Mucosa of descending colon (tissue), 3 donors: ENCODE data around the gene LILRA2. TPM values are rescaled to one million over a fixed set of nuclear protein-coding genes. Genes with fewer than 3 reads are reported as not detected.
"Not testable (repeated sequence)": the region's sequence is repeated elsewhere in the genome, so short reads cannot be mapped to it uniquely, and the experiment has no call there.

ENCODE experiments used
- ATAC-seq: fragments of 200-7000 bp; cut with Tn5 transposase; one replicate; pipeline ENCODE4 v1.9.1; 2020; ENCODE audit warnings: mild to moderate bottlenecking, moderate library complexity
- DNase-seq, 3 donors: peaks; one replicate each; pipeline ENCODE4 v3.0.0-alpha.2; 2020
- H3K36me3 ChIP-seq: fragments of 200-600 bp; one replicate; pipeline ENCODE4 v1.8.0; 2021; ENCODE audit warnings: low read depth, mild to moderate bottlenecking
- H3K4me1 ChIP-seq: fragments of 200-600 bp; one replicate; pipeline ENCODE4 v1.8.0; 2021; ENCODE audit warnings: low read depth, mild to moderate bottlenecking
- H3K4me3 ChIP-seq: fragments of 200-600 bp; one replicate; pipeline ENCODE4 v1.8.0; 2021; ENCODE audit warnings: mild to moderate bottlenecking
- H3K9me3 ChIP-seq: fragments of 200-600 bp; one replicate; pipeline ENCODE4 v1.8.0; 2021; ENCODE audit warnings: mild to moderate bottlenecking
- intact Hi-C, 2 donors: fragments of 100-400 bp; cut with DNase I in 1 of 2; cut with micrococcal nuclease in 1 of 2; formaldehyde crosslinking; loops; one replicate each; pipeline versions ENCODE4 v1.11.0 to v1.11.1; 2022; cut with DNase I, micrococcal nuclease
- total RNA-seq, 3 donors: library from RNA; stranded (reverse); fragmentation: NEBNext Ultra II Directional in 2 of 3; extraction: Animal tissue kit (Norgen Biotek cat#: 25700) in 2 of 3; gene quantifications; one replicate each; pipeline versions ENCODE4 v1.2.1 to v1.2.4, GENCODE V29; 2021 to 2023
- TF ChIP-seq, protein P1 (sequence below): fragments of 200-600 bp; IDR thresholded peaks from one replicate; pipeline ENCODE4 v1.8.0; 2022; ENCODE audit warnings: antibody characterized with exemption, mild to moderate bottlenecking
- donor health status: DM: no; HTN: no; CAD: no; lungs with moderate emphysema.
- donor health status: DM: no; HTN: no; CAD: no.
- donor health status: DM: no; HTN: yes; CAD: no.

The LILRA2 gene
- total RNA-seq, 3 donors from 2014 or later: 0.20 to 4.9 (median 2.6) TPM

DNA sequence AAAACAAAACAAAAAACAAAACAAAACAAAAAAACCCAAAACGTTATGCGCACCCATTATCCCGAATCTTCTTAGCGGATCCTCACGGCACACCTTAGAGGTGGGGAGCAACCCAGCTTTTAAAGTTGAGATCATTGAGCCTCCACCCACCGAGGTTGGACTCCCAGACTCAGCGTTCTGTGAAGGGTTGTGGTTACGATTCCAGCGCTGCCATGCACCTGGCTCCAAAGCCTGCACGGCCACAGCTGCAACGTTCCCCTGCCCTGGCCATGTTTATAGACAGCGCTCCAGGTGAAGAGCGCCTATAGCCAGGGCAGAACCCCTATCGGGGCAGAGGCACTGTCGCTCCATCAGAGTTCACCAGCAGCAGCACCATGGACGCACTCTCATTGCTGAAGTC, 18.7 kb upstream of the LILRA2 start:
- H3K4me3 ChIP-seq: no peak overlapping the region
- TF ChIP-seq, protein P1, sequence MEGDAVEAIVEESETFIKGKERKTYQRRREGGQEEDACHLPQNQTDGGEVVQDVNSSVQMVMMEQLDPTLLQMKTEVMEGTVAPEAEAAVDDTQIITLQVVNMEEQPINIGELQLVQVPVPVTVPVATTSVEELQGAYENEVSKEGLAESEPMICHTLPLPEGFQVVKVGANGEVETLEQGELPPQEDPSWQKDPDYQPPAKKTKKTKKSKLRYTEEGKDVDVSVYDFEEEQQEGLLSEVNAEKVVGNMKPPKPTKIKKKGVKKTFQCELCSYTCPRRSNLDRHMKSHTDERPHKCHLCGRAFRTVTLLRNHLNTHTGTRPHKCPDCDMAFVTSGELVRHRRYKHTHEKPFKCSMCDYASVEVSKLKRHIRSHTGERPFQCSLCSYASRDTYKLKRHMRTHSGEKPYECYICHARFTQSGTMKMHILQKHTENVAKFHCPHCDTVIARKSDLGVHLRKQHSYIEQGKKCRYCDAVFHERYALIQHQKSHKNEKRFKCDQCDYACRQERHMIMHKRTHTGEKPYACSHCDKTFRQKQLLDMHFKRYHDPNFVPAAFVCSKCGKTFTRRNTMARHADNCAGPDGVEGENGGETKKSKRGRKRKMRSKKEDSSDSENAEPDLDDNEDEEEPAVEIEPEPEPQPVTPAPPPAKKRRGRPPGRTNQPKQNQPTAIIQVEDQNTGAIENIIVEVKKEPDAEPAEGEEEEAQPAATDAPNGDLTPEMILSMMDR: no peak
- intact Hi-C loops: no loop called here
- H3K4me1 ChIP-seq: no peaks in the 10 kb centered on the region
- DNase-seq (no peak), ATAC-seq (no peak)
- H3K9me3 ChIP-seq: no peaks in the 10 kb centered on the region
- no peaks in the 10 kb centered on the region for H3K36me3 ChIP-seq

DNA sequence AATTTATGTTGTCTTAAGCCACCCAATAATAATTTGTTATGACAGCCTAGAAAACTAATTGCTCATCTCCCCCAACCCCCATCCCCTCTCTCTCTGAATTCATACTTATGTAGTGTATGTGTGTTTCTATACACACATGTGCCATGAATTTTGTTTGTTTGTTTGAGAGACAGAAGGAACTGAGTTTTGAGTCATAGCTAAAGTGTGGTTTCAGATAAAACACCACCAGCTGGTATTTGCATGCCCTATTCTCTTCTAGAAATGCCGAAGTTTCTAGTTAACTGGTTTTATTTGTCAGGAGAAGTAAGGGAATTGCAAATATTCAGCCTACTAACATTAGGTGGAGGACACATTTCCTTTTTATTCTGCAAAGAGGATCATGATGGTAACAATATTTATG, 17.4 kb upstream of the LILRA2 start:
- no peak for ATAC-seq
- Histone ChIP-seq H3K4me3 (no peak overlapping the region), H3K9me3 (no peaks in the 10 kb centered on the region), H3K4me1 (no peaks in the 10 kb centered on the region), H3K36me3 (no peaks in the 10 kb centered on the region)
- DNase-seq: no peak
- intact Hi-C loops: no loop called here
- TF ChIP-seq, protein P1: no peak

DNA sequence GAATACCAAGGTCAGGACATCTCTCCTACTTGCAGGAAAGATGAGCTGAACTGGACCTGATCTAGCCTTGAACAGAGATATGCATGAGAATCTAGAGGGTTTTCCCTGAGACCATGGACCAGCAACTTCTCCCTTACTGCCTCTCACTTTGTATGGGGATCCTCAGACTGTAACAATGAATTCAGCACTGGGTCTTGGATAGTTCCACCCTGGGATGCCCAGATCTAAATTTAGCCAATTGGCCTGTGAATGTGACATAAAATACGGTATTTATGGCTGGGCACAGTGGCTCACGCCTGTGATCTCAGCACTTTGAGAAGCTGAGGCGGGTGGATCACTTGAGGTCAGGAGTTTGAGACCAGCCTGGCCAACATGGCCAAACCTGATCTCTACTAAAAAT, 15.3 kb upstream of the LILRA2 start:
- TF ChIP-seq, protein P1: no peak
- ATAC-seq (no peak), DNase-seq (no peak)
- H3K4me3 ChIP-seq: no peak overlapping the region
- no peaks in the 10 kb centered on the region for H3K4me1 ChIP-seq
- no peaks in the 10 kb centered on the region for H3K36me3 ChIP-seq
- intact Hi-C loops: no loop called here
- no peaks in the 10 kb centered on the region for H3K9me3 ChIP-seq

DNA sequence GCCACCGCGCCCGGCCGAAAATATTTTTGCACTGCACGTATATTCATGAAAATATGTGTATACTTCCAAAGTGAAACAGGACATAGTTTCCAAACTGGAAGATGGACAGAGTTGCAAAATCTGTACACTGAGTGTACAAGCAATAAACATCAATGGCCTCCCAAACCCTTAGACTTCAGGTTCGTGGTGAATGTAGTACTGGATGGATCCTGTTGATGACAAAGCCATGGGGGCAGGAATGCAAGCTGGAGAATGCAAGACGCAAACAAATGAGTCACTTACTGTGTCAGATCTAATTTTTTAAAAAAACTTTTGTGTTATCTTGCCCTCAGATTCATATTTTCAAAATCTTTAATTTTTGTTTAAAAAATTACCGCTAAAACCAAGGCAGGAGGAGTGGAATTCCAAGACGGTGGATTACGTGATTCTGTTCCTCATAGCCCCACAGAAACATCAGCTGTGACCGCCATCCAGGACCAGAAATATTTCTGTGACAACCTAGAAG, 12.7 kb upstream of the LILRA2 start:
- no peaks in the 10 kb centered on the region for H3K9me3 ChIP-seq
- no peaks in the 10 kb centered on the region for H3K36me3 ChIP-seq
- ATAC-seq: no peak
- no peak for DNase-seq
- H3K4me1 ChIP-seq: no peaks in the 10 kb centered on the region
- H3K4me3 ChIP-seq: no peak overlapping the region
- intact Hi-C loops: no loop called here
- TF ChIP-seq, protein P1: no peak

DNA sequence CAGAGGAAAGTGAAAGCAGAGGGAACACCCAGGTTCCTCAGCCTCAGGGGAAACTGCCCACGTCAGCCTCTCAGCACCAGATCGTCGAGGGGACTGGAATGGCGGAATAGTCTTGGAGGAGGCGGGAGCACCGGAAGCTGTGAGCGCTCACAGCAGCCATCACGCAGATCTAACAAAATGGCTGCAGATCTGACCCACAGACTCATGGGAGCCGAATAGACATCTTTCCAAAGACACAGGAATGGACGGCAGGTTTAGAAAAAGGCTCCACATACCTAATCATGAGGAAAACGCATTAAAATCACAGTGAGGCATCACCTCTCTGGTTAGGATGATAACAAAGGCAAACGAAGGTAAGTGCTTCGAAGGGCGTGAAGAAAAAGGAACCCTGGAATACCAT, 11.8 kb upstream of the LILRA2 start:
- TF ChIP-seq, protein P1: no peak
- Histone ChIP-seq H3K9me3 (no peaks in the 10 kb centered on the region), H3K4me3 (no peak overlapping the region), H3K4me1 (no peaks in the 10 kb centered on the region), H3K36me3 (no peaks in the 10 kb centered on the region)
- ATAC-seq (no peak), DNase-seq (no peak)
- intact Hi-C loops: no loop called here

DNA sequence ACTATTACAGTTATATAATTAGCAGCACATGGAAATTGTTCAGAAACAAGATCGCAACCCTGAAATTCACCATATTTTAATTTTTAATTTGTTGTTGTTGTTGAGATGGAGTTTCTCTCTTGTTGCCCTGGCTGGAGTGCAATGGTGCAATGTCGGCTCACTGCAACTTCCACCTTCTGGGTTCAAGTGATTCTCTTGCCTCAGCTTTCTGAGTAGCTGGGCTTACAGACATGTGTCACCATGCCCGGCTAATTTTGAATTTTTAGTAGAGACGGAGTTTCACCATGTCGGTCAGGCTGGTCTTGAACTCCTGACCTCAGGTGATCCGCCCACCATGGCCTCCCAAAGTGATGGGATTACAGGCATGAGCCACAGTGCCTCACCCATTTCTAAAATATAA, 10.4 kb upstream of the LILRA2 start:
- DNase-seq, H3K36me3 ChIP-seq, H3K4me1 ChIP-seq, ATAC-seq, H3K9me3 ChIP-seq, intact Hi-C loops, H3K4me3 ChIP-seq: not testable (repeated sequence)
